HEK293T (cell line): ENCODE results near the gene CHL1.

ENCODE experiments used
- CTCF ChIA-PET: fragments of 350-600 bp; formaldehyde crosslinking; extraction: SDS; loops from one replicate; lab custom pipeline; 2021; ENCODE audit warnings: antibody characterized with exemption, inconsistent platforms; lab: Yijun Ruan, JAX
- POLR2A ChIA-PET: fragments of 350-600 bp; formaldehyde crosslinking; extraction: SDS; loops from one replicate; lab custom pipeline; 2020; ENCODE audit warnings: antibody characterized with exemption, inconsistent platforms; lab: Yijun Ruan, JAX
- DNase-seq: peaks from one replicate; pipeline ENCODE4 v3.0.0; 2012; ENCODE audit warnings: mixed read lengths; ENCODE audit errors: extremely low spot score
- ARNT ChIP-seq: fragments of 450-650 bp; IDR thresholded peaks from 2 replicates; pipeline ENCODE4 v1.6.1; 2017; ENCODE audit warnings: mild to moderate bottlenecking
- BHLHE40 ChIP-seq: fragments of 450-650 bp; IDR thresholded peaks from 2 replicates; pipeline ENCODE4 v1.6.1; 2016; ENCODE audit warnings: mild to moderate bottlenecking, moderate library complexity, borderline replicate concordance
- CTBP1 ChIP-seq: fragments of 450-650 bp; IDR thresholded peaks from 2 replicates; pipeline ENCODE4 v1.6.1; 2016; ENCODE audit warnings: borderline replicate concordance
- ELF4 ChIP-seq: fragments of 450-650 bp; IDR thresholded peaks from 2 replicates; pipeline ENCODE4 v1.6.1; 2017; ENCODE audit warnings: antibody characterized with exemption
- FOXA1 ChIP-seq: fragments of 450-650 bp; IDR thresholded peaks from 2 replicates; pipeline ENCODE4 v1.6.1; 2016; ENCODE audit warnings: mild to moderate bottlenecking
- FOXK2 ChIP-seq: fragments of 450-650 bp; IDR thresholded peaks from 2 replicates; pipeline ENCODE4 v1.6.1; 2016; ENCODE audit warnings: mild to moderate bottlenecking
- FOXM1 ChIP-seq: fragments of 450-650 bp; IDR thresholded peaks from 2 replicates; pipeline ENCODE4 v1.6.1; 2017; ENCODE audit warnings: mild to moderate bottlenecking, borderline replicate concordance
- HDGF ChIP-seq: fragments of 450-650 bp; IDR thresholded peaks from 2 replicates; pipeline ENCODE4 v1.6.1; 2017; ENCODE audit warnings: antibody characterized with exemption, borderline replicate concordance
- L3MBTL2 ChIP-seq: fragments of 450-650 bp; conservative IDR thresholded peaks from 2 replicates; pipeline ENCODE4 v1.6.1; 2016; ENCODE audit warnings: mild to moderate bottlenecking
- LEF1 ChIP-seq: fragments of 450-650 bp; IDR thresholded peaks from 2 replicates; pipeline ENCODE4 v1.6.1; 2017; ENCODE audit warnings: mild to moderate bottlenecking, borderline replicate concordance
- NFRKB ChIP-seq: fragments of 450-650 bp; IDR thresholded peaks from 2 replicates; pipeline ENCODE4 v1.6.1; 2016; ENCODE audit warnings: mild to moderate bottlenecking, moderate library complexity
- SP1 ChIP-seq: fragments of 450-650 bp; IDR thresholded peaks from 2 replicates; pipeline ENCODE4 v1.6.1; 2017
- SUZ12 ChIP-seq: fragments of 450-650 bp; IDR thresholded peaks from 2 replicates; pipeline ENCODE4 v1.6.1; 2016; ENCODE audit warnings: mild to moderate bottlenecking
- TARDBP ChIP-seq: fragments of 450-650 bp; IDR thresholded peaks from 2 replicates; pipeline ENCODE4 v1.6.1; 2016
- ZNF384 ChIP-seq: fragments of 450-650 bp; IDR thresholded peaks from 2 replicates; pipeline ENCODE4 v1.6.1; 2016
- TF ChIP-seq, protein P1 (sequence below): fragments of 450-650 bp; IDR thresholded peaks from 2 replicates; pipeline ENCODE4 v1.6.1; 2016

CHL1 gene

DNA sequence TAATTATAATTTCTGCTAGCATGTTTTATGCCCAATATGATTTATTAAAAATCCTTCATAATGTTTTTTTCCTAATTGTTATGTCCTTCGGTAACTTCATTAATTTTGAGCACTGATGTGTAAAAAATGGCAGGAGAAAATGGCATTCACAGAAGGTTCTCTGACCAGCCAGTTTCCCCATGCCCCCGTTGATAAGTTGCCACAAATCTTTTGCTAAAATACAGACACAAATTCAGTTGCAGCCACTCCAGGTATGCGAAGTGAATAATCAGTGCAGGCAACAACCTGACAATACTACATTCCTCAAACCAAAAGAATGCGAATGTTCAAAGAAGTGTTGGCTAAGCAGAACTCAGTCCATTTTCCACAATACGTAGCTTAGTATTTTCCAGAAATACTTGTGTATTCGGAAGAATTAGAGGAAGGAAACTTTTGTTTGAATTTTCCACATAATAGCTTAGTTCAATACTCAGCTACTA lies 32.7 kb downstream of the CHL1 start:
- ChIA-PET POLR2A (no interaction called here), CTCF (no interaction called here)
- no peak for TF ChIP-seq SUZ12
- TF ChIP-seq ZNF384: no peak
- no peak for TF ChIP-seq CTBP1
- TF ChIP-seq, protein P1, sequence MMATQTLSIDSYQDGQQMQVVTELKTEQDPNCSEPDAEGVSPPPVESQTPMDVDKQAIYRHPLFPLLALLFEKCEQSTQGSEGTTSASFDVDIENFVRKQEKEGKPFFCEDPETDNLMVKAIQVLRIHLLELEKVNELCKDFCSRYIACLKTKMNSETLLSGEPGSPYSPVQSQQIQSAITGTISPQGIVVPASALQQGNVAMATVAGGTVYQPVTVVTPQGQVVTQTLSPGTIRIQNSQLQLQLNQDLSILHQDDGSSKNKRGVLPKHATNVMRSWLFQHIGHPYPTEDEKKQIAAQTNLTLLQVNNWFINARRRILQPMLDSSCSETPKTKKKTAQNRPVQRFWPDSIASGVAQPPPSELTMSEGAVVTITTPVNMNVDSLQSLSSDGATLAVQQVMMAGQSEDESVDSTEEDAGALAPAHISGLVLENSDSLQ: no peak
- TF ChIP-seq LEF1: no peak
- no peak for TF ChIP-seq FOXK2
- no peak for DNase-seq

DNA sequence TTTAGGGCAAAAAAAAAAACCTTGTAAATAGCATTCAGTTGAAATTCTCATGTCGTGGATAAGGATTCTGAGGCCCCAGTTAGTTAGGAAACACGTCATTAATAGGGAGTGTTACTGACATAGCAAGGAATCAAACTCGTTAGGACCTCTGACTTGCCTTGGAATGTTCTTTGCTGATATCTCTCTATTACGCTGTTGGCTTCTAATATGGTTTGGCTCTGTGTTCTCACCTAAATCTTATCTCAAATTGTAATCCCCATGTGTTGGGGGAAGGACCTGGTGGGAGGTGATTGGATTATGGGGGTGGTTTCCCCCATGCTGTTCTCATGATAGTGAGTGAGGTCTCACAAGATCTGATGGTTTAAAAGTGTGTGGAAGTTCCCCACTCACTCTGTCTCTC lies 40.3 kb downstream of the CHL1 start:
- CTCF ChIA-PET: no interaction called here
- POLR2A ChIA-PET: no interaction called here
- no peak for DNase-seq
- TF ChIP-seq FOXM1 (no peak), ELF4 (no peak), LEF1 (no peak), CTBP1 (no peak), SUZ12 (no peak), FOXK2 (no peak), HDGF (no peak), BHLHE40 (no peak), NFRKB (no peak), L3MBTL2 (no peak), FOXA1 (no peak), TARDBP (no peak), ARNT (no peak), SP1 (no peak), ZNF384 (no peak)
- TF ChIP-seq, protein P1: no peak

DNA sequence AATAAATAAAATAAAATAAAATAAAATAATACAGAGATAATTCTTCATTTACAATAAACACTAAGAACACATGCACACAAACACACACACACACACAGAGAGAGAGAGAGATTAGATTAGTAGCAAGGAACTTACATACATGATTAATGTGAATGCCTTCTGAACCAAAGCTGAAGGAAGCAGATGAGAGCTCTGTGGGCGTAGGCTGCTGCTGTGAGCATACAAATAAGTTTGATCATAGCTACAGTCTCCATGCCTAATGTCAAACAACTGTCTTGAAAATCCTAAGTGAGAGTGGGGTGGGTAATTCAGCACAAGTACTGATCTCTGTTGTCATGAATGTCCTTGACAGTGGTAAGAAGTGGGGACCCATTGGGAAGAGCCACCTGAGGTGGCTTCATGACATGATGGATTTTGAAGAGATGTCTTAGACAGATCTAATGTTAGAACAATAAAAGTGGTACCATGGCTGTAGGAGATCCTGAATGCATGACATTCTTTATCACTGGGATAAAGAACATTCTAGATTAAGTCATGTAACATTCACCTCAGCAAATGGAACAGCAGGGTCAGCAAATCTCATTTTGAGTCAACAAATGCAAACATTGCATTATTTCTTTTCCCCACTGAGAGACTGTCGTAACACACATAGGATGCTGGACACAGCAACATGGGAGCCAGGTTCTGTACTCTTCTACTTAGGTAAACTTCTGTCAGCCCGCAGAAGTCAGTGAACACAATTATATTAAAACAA lies 46.2 kb downstream of the CHL1 start:
- ChIA-PET POLR2A (no interaction called here), CTCF (no interaction called here)
- TF ChIP-seq CTBP1 (no peak), L3MBTL2 (no peak), ELF4 (no peak), ARNT (no peak), LEF1 (no peak), BHLHE40 (no peak), NFRKB (no peak), HDGF (no peak), FOXA1 (no peak), ZNF384 (no peak)
- TF ChIP-seq, protein P1: no peak
- DNase-seq: no peak

DNA sequence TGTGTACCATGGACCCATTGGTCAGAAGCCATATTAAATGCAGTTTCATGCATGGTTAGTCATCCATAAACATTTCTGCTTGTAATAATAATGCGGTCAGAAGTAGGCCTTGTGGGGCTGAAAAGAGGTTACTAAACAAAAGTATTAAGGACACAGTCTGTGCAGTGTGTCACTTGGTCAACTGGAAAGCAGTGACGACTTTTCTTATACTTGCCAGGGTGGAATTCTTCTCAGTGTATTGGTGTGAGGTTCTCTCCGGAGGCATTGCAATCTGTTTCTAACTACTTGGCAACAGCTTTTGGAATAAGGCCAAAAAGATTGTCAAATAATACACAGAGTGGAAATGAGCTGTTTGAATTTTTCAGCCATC lies 46.8 kb downstream of the CHL1 start:
- ChIA-PET POLR2A (no interaction called here), CTCF (no interaction called here)
- TF ChIP-seq LEF1: no peak
- no peak for DNase-seq

DNA sequence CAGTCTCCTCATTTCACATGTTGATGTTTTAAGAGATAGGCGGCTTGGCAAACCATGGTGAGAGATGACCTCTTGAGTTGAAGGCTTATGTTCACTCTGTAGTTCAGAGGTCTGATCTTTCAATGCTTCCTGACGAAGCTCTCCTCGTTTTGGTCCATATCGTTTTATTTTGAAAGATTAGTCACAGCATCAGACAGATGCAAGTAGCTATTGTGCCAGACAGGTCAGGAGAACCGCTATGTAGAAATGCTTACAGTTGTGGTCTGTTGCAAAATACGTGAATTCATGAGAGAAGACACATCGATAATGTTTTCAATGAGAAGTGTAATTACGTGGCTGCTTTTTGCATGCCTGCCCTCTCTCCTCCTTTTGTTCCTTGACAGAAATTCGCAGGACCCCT lies 47.5 kb downstream of the CHL1 start:
- no peak for DNase-seq
- POLR2A ChIA-PET: no interaction called here
- CTCF ChIA-PET: no interaction called here
- TF ChIP-seq FOXA1: no peak
- no peak for TF ChIP-seq ARNT
- no peak for TF ChIP-seq FOXK2
- TF ChIP-seq CTBP1: no peak
- TF ChIP-seq FOXM1: no peak
- no peak for TF ChIP-seq ELF4
- no peak for TF ChIP-seq BHLHE40
- no peak for TF ChIP-seq LEF1
- no peak for TF ChIP-seq ZNF384
- TF ChIP-seq TARDBP: no peak
- no peak for TF ChIP-seq HDGF
- TF ChIP-seq, protein P1: no peak
- TF ChIP-seq SUZ12: no peak
- no peak for TF ChIP-seq L3MBTL2

DNA sequence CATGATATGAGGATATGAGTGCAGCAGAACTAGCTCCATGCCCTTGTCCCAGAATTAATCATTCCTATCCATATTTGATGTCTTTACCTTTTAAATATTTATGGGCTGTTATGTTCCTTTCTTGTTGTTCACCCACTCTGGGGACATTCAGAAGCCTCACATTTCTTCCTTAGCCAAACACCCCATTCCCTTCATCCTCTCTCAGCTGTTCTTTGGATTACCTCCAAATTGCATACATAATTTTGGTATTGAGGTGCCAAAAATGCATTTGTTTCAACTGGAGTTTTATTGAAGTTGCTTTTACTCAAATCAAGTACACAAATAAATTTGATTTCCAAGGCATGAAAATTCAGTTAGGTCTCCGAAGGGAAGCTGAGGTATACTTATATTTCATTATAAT lies 51.4 kb downstream of the CHL1 start:
- DNase-seq: no peak
- POLR2A ChIA-PET: no interaction called here
- CTCF ChIA-PET: interaction anchor here (0.6 kb wide), 1 partner anchor 91 kb away, joined by 4 read pairs; no protein-coding TSS in a partner anchor
- TF ChIP-seq ELF4 (no peak), HDGF (no peak), SUZ12 (no peak), CTBP1 (no peak), ZNF384 (no peak), NFRKB (no peak), FOXA1 (no peak), L3MBTL2 (no peak), TARDBP (no peak), LEF1 (no peak), BHLHE40 (no peak), FOXM1 (no peak), SP1 (no peak), FOXK2 (no peak), ARNT (no peak)
- TF ChIP-seq, protein P1: no peak
